KMS-11 (cell line): ENCODE data around the gene ABCF3.

Experiments
- H2AFZ ChIP-seq: fragments of 200-600 bp; sonication (generic); 2 replicates; pipeline ENCODE4 v1.6.1; 2016; ENCODE audit warnings: antibody characterized with exemption, mixed run types, low read depth
- H3K27ac ChIP-seq: fragments of 200-600 bp; sonication (generic); 2 replicates; pipeline ENCODE4 v1.6.1; 2016; ENCODE audit warnings: mild to moderate bottlenecking, mixed run types
- H3K27me3 ChIP-seq: fragments of 200-600 bp; sonication (generic); 2 replicates; pipeline ENCODE4 v1.6.1; 2017; ENCODE audit warnings: mild to moderate bottlenecking, low read depth, mixed run types, moderate library complexity; ENCODE audit not compliant: insufficient read depth
- H3K36me3 ChIP-seq: fragments of 200-600 bp; sonication (generic); 2 replicates; pipeline ENCODE4 v1.6.1; 2017; ENCODE audit warnings: mild to moderate bottlenecking, mixed run types; ENCODE audit not compliant: insufficient read depth
- H3K4me1 ChIP-seq: fragments of 200-600 bp; sonication (generic); 2 replicates; pipeline ENCODE4 v1.6.1; 2016; ENCODE audit warnings: mild to moderate bottlenecking, low read depth, mixed run types; ENCODE audit not compliant: poor library complexity, severe bottlenecking
- H3K4me2 ChIP-seq: fragments of 200-600 bp; sonication (generic); 2 replicates; pipeline ENCODE4 v1.7.0; 2016; ENCODE audit warnings: mild to moderate bottlenecking, mixed run types
- H3K4me3 ChIP-seq: fragments of 200-600 bp; sonication (generic); IDR thresholded peaks from 2 replicates; pipeline ENCODE4 v1.6.1; 2017; ENCODE audit warnings: low read depth, low read length, mixed read lengths; ENCODE audit not compliant: insufficient read depth
- H3K79me2 ChIP-seq: fragments of 200-600 bp; sonication (generic); 2 replicates; pipeline ENCODE4 v1.6.1; 2016; ENCODE audit warnings: low read depth, mixed run types; ENCODE audit not compliant: insufficient read depth
- H3K9ac ChIP-seq: fragments of 200-600 bp; sonication (generic); 2 replicates; pipeline ENCODE4 v1.6.1; 2016; ENCODE audit warnings: mild to moderate bottlenecking, mixed run types
- H4K20me1 ChIP-seq: fragments of 200-600 bp; sonication (generic); 2 replicates; pipeline ENCODE4 v1.6.1; 2016; ENCODE audit warnings: mild to moderate bottlenecking, mixed run types; ENCODE audit not compliant: insufficient read depth
- CTCF ChIP-seq: fragments of 200-600 bp; sonication (generic); conservative IDR thresholded peaks from 2 replicates; pipeline ENCODE4 v1.6.1; 2017; ENCODE audit warnings: low read depth, mild to moderate bottlenecking, antibody characterized with exemption, low read length, moderate library complexity, mixed read lengths

The ABCF3 gene

GRCh38 chr3:184236636-184237035 lies 50.6 kb downstream of the ABCF3 start:
- no peak overlapping the region for H2AFZ ChIP-seq
- no peak overlapping the region for H3K4me3 ChIP-seq
- no peaks in the 10 kb centered on the region for H3K4me1 ChIP-seq
- H3K79me2 ChIP-seq = no peaks in the 10 kb centered on the region
- H3K27me3 ChIP-seq = peaks cover 13% of the 10 kb centered on the region; the same call in 1 of the 2 replicates
- no peaks in the 10 kb centered on the region for H3K36me3 ChIP-seq
- H3K4me2 ChIP-seq = no peak overlapping the region
- no peak overlapping the region for H3K27ac ChIP-seq
- no peak for TF ChIP-seq CTCF
- no peak overlapping the region for H3K9ac ChIP-seq
- no peaks in the 10 kb centered on the region for H4K20me1 ChIP-seq

GRCh38 chr3:184237211-184237610 lies 51.2 kb downstream of the ABCF3 start:
- H3K9ac ChIP-seq = no peak overlapping the region

GRCh38 chr3:184237807-184238206 lies 51.8 kb downstream of the ABCF3 start:
- no peak overlapping the region for H3K4me3 ChIP-seq
- H3K27me3 ChIP-seq = peaks cover 3% of the 10 kb centered on the region; the same call in 1 of the 2 replicates
- no peak overlapping the region for H3K27ac ChIP-seq
- no peaks in the 10 kb centered on the region for H3K4me1 ChIP-seq
- H2AFZ ChIP-seq = no peak overlapping the region
- H3K36me3 ChIP-seq = no peaks in the 10 kb centered on the region
- TF ChIP-seq CTCF = no peak
- H3K79me2 ChIP-seq = no peaks in the 10 kb centered on the region
- H3K9ac ChIP-seq = no peak overlapping the region
- no peak overlapping the region for H3K4me2 ChIP-seq
- H4K20me1 ChIP-seq = no peaks in the 10 kb centered on the region

More at GRCh38 chr3:184237211-184237610, 51.2 kb downstream of the ABCF3 start:
- Histone ChIP-seq H3K36me3 (no peaks in the 10 kb centered on the region), H3K27me3 (peaks cover 7% of the 10 kb centered on the region; the same call in 1 of the 2 replicates), H3K79me2 (no peaks in the 10 kb centered on the region), H3K4me1 (no peaks in the 10 kb centered on the region), H3K27ac (no peak overlapping the region), H3K4me3 (no peak overlapping the region), H4K20me1 (no peaks in the 10 kb centered on the region), H2AFZ (no peak overlapping the region), H3K4me2 (no peak overlapping the region)
- no peak for TF ChIP-seq CTCF

GRCh38 chr3:184238246-184238818 lies 52.3 kb downstream of the ABCF3 start:
- Histone ChIP-seq H3K4me1 (no peaks in the 10 kb centered on the region), H3K27ac (no peak overlapping the region)

More at GRCh38 chr3:184238246-184238818, 52.3 kb downstream of the ABCF3 start:
- H3K4me3 ChIP-seq = no peak overlapping the region
- H3K79me2 ChIP-seq = no peaks in the 10 kb centered on the region
- H3K36me3 ChIP-seq = no peaks in the 10 kb centered on the region
- H4K20me1 ChIP-seq = no peaks in the 10 kb centered on the region
- H3K9ac ChIP-seq = no peak overlapping the region
- TF ChIP-seq CTCF = no peak
- no peak overlapping the region for H2AFZ ChIP-seq
- peaks cover 3% of the 10 kb centered on the region; the same call in 1 of the 2 replicates for H3K27me3 ChIP-seq
- no peak overlapping the region for H3K4me2 ChIP-seq
